GM10266 (cell line): ENCODE data around the gene CYP2D6.

Experiments used
- DNase-seq: peaks from one replicate; pipeline ENCODE4 v3.0.0; 2012; ENCODE audit errors: extremely low spot score
- CTCF ChIP-seq: IDR thresholded peaks from 2 replicates; pipeline ENCODE4 v1.5.1; 2012; ENCODE audit warnings: mild to moderate bottlenecking, low read depth; ENCODE audit not compliant: control insufficient read depth, insufficient read depth; ENCODE audit errors: missing control alignments

The CYP2D6 gene

GRCh38 chr22:42172773-42173172 lies 42.2 kb upstream of the CYP2D6 start:
- TF ChIP-seq CTCF, result no peak
- no peak for DNase-seq

- TF ChIP-seq CTCF, result no peak
- no peak for DNase-seq
Observed at GRCh38 chr22:42171946-42172719, 41.5 kb upstream of the CYP2D6 start.

GRCh38 chr22:42171417-42171816 lies 40.8 kb upstream of the CYP2D6 start:
- DNase-seq, result no peak
- no peak for TF ChIP-seq CTCF

- no peak for DNase-seq
- no peak for TF ChIP-seq CTCF
Observed at GRCh38 chr22:42170946-42171345, 40.3 kb upstream of the CYP2D6 start.

GRCh38 chr22:42169055-42169469 lies 38.5 kb upstream of the CYP2D6 start:
- TF ChIP-seq CTCF, result peak; percentile 96
- DNase-seq, result peak; percentile 89

- TF ChIP-seq CTCF, result no peak
- no peak for DNase-seq
Observed at GRCh38 chr22:42168476-42168875, 37.9 kb upstream of the CYP2D6 start.

GRCh38 chr22:42167066-42167465 lies 36.5 kb upstream of the CYP2D6 start:
- DNase-seq, result no peak
- TF ChIP-seq CTCF, result no peak
